ENCODE data around the gene IGHMBP2.

IGHMBP2 gene

GRCh38 chr11:68890490-68891231, 13.0 kb upstream of the IGHMBP2 start:
- peak; percentile 56 for DNase-seq (ENCODE audit: low spot score)

GRCh38 chr11:68891351-68891948, 12.2 kb upstream of the IGHMBP2 start:
- no peak for DNase-seq (ENCODE audit: low spot score)

- DNase-seq (ENCODE audit: low spot score) = no peak
These were observed 11.1 kb upstream of the IGHMBP2 start for GRCh38 chr11:68892576-68892975.

GRCh38 chr11:68893282-68893681, 10.4 kb upstream of the IGHMBP2 start:
- DNase-seq (ENCODE audit: low spot score) = no peak

GRCh38 chr11:68896171-68896959, 7.3 kb upstream of the IGHMBP2 start:
- no peak for DNase-seq (ENCODE audit: low spot score)

- DNase-seq (ENCODE audit: low spot score) = no peak
These were observed 6.2 kb upstream of the IGHMBP2 start for GRCh38 chr11:68897441-68897840.

GRCh38 chr11:68900835-68901381, 2.8 kb upstream of the IGHMBP2 start:
- no peak for DNase-seq (ENCODE audit: low spot score)

- DNase-seq (ENCODE audit: low spot score) = no peak
These were observed 657 bp downstream of the IGHMBP2 start for GRCh38 chr11:68904248-68904847.

- DNase-seq (ENCODE audit: low spot score) = no peak
These were observed 2.0 kb downstream of the IGHMBP2 start for GRCh38 chr11:68905421-68906360.

- DNase-seq (ENCODE audit: low spot score) = no peak
These were observed 4.6 kb downstream of the IGHMBP2 start for GRCh38 chr11:68908273-68908672.

GRCh38 chr11:68910965-68911364, 7.3 kb downstream of the IGHMBP2 start:
- DNase-seq (ENCODE audit: low spot score) = no peak

GRCh38 chr11:68911731-68912130, 8.0 kb downstream of the IGHMBP2 start:
- DNase-seq (ENCODE audit: low spot score) = no peak

GRCh38 chr11:68912254-68912653, 8.6 kb downstream of the IGHMBP2 start:
- DNase-seq (ENCODE audit: low spot score) = no peak

- DNase-seq (ENCODE audit: low spot score) = no peak
These were observed 9.5 kb downstream of the IGHMBP2 start for GRCh38 chr11:68913188-68913587.

- DNase-seq (ENCODE audit: low spot score) = no peak
These were observed 11.1 kb downstream of the IGHMBP2 start for GRCh38 chr11:68914761-68915160.

GRCh38 chr11:68916439-68916838, 12.7 kb downstream of the IGHMBP2 start:
- no peak for DNase-seq (ENCODE audit: low spot score)

GRCh38 chr11:68923614-68924013, 19.9 kb downstream of the IGHMBP2 start:
- DNase-seq (ENCODE audit: low spot score) = no peak

- DNase-seq (ENCODE audit: low spot score) = no peak
These were observed 20.6 kb downstream of the IGHMBP2 start for GRCh38 chr11:68924073-68924925.

GRCh38 chr11:68925611-68926010, 21.9 kb downstream of the IGHMBP2 start:
- DNase-seq (ENCODE audit: low spot score) = no peak

Data from putamen (tissue), 1 donor.